ENCODE results near the gene SREK1. TPM values are rescaled to one million over a fixed set of nuclear protein-coding genes. Genes with fewer than 3 reads are reported as not detected.

SREK1 gene
- total and polyA plus RNA-seq, 2 of the 8 experiments (the other 6 are each of a cell fraction or from before 2014, with no cell fraction given): 10.6 to 40.4 TPM

DNA sequence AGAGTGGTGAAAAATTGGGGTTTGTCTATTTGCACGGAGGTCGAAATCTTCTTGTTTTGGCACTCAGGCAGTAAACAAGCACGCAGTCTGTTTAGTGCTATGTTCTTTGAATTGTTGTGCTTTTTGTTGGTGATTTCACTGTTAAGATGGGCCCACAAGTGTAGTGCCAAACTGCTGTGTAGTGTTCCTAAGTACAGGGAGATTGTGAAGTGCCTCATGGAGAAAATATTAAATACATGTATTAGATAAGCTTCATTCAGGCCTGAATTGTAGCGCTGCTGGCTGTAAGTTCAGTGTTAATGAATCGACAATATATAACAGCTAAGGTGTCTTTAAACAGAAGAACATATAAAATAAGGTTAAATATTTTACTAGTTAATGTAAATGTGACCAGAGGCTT lies 17.3 kb downstream of the SREK1 start (continued):
- TF ChIP-seq ASH2L (IDR thresholded peaks at IDR 0.05; ENCODE audit: low read length): no peak
- no peak for TF ChIP-seq JUND (IDR thresholded peaks at IDR 0.05; ENCODE audit: low read length)
- TF ChIP-seq BCL11A (IDR thresholded peaks at IDR 0.05; ENCODE audit: low read depth in 2 of 2, low read length in 2 of 2): no peak
- TF ChIP-seq EGR1 (IDR thresholded peaks at IDR 0.05; ENCODE audit: borderline replicate concordance, low read depth, low read length): no peak
- TF ChIP-seq RXRA (IDR thresholded peaks at IDR 0.05; ENCODE audit: insufficient read depth, low read depth, low read length): no peak
- TF ChIP-seq, protein P1, sequence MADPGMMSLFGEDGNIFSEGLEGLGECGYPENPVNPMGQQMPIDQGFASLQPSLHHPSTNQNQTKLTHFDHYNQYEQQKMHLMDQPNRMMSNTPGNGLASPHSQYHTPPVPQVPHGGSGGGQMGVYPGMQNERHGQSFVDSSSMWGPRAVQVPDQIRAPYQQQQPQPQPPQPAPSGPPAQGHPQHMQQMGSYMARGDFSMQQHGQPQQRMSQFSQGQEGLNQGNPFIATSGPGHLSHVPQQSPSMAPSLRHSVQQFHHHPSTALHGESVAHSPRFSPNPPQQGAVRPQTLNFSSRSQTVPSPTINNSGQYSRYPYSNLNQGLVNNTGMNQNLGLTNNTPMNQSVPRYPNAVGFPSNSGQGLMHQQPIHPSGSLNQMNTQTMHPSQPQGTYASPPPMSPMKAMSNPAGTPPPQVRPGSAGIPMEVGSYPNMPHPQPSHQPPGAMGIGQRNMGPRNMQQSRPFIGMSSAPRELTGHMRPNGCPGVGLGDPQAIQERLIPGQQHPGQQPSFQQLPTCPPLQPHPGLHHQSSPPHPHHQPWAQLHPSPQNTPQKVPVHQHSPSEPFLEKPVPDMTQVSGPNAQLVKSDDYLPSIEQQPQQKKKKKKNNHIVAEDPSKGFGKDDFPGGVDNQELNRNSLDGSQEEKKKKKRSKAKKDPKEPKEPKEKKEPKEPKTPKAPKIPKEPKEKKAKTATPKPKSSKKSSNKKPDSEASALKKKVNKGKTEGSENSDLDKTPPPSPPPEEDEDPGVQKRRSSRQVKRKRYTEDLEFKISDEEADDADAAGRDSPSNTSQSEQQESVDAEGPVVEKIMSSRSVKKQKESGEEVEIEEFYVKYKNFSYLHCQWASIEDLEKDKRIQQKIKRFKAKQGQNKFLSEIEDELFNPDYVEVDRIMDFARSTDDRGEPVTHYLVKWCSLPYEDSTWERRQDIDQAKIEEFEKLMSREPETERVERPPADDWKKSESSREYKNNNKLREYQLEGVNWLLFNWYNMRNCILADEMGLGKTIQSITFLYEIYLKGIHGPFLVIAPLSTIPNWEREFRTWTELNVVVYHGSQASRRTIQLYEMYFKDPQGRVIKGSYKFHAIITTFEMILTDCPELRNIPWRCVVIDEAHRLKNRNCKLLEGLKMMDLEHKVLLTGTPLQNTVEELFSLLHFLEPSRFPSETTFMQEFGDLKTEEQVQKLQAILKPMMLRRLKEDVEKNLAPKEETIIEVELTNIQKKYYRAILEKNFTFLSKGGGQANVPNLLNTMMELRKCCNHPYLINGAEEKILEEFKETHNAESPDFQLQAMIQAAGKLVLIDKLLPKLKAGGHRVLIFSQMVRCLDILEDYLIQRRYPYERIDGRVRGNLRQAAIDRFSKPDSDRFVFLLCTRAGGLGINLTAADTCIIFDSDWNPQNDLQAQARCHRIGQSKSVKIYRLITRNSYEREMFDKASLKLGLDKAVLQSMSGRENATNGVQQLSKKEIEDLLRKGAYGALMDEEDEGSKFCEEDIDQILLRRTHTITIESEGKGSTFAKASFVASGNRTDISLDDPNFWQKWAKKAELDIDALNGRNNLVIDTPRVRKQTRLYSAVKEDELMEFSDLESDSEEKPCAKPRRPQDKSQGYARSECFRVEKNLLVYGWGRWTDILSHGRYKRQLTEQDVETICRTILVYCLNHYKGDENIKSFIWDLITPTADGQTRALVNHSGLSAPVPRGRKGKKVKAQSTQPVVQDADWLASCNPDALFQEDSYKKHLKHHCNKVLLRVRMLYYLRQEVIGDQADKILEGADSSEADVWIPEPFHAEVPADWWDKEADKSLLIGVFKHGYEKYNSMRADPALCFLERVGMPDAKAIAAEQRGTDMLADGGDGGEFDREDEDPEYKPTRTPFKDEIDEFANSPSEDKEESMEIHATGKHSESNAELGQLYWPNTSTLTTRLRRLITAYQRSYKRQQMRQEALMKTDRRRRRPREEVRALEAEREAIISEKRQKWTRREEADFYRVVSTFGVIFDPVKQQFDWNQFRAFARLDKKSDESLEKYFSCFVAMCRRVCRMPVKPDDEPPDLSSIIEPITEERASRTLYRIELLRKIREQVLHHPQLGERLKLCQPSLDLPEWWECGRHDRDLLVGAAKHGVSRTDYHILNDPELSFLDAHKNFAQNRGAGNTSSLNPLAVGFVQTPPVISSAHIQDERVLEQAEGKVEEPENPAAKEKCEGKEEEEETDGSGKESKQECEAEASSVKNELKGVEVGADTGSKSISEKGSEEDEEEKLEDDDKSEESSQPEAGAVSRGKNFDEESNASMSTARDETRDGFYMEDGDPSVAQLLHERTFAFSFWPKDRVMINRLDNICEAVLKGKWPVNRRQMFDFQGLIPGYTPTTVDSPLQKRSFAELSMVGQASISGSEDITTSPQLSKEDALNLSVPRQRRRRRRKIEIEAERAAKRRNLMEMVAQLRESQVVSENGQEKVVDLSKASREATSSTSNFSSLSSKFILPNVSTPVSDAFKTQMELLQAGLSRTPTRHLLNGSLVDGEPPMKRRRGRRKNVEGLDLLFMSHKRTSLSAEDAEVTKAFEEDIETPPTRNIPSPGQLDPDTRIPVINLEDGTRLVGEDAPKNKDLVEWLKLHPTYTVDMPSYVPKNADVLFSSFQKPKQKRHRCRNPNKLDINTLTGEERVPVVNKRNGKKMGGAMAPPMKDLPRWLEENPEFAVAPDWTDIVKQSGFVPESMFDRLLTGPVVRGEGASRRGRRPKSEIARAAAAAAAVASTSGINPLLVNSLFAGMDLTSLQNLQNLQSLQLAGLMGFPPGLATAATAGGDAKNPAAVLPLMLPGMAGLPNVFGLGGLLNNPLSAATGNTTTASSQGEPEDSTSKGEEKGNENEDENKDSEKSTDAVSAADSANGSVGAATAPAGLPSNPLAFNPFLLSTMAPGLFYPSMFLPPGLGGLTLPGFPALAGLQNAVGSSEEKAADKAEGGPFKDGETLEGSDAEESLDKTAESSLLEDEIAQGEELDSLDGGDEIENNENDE (IDR thresholded peaks at IDR 0.05; ENCODE audit: insufficient replicate concordance, low read length): no peak
- no peak for TF ChIP-seq TCF12 (IDR thresholded peaks at IDR 0.05; ENCODE audit: low read depth, low read length)
